ENCODE measurements around the gene NBPF3.
A peak's percentile ranks its signal among the peaks of the same experiment; 100 is the strongest.
"Not testable (repeated sequence)": the region's sequence is repeated elsewhere in the genome, so short reads cannot be mapped to it uniquely, and the experiment has no call there.

The NBPF3 gene

DNA sequence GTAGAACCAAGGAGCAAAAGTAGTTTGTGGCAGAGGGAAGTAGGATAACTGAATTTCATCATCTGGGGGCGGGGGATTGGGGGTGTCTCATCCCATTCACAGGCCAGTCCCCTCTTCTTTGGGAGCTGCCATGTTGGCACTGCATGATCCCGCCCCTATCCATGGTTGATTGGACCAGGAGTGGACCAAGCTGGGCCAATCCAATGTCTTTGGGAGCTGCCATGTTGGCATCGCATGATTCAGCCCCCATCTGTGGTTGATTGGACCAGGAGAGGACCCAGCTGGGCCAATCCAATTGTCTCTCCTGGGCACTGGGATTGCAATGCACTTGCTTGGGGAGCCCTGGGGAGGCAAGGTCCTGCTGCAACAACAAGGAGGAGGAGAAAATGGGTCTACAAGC, 56.9 kb downstream of the NBPF3 start:
- DNase-seq = no peak

DNA sequence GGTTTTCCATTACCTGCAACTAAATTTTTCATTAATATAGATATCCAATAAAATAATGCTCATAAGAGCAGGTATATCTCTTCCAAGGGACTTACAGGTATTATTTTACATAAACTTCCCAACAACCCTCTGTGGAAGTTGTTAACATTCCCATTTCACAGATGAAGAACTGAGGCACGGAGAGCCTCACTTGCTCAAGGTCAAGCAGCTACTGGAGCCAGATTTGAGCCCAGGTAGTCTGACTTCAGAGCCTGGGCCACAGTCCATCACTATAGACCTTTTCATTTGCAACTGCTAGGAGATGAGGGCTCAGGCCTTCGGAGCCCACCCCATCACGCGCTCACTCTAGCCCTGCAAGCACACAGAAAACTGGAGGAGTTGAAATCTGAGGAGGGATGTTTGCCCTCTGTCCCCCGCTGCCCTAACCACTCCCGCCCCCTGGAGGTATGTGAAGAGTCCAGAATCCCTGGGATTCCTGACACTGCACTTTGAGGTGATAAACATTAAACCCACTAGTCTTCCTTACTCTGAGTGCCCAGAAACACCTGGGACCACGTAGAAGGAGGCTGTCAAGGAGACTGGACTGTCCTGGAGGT, 57.6 kb downstream of the NBPF3 start:
- DNase-seq = no peak

DNA sequence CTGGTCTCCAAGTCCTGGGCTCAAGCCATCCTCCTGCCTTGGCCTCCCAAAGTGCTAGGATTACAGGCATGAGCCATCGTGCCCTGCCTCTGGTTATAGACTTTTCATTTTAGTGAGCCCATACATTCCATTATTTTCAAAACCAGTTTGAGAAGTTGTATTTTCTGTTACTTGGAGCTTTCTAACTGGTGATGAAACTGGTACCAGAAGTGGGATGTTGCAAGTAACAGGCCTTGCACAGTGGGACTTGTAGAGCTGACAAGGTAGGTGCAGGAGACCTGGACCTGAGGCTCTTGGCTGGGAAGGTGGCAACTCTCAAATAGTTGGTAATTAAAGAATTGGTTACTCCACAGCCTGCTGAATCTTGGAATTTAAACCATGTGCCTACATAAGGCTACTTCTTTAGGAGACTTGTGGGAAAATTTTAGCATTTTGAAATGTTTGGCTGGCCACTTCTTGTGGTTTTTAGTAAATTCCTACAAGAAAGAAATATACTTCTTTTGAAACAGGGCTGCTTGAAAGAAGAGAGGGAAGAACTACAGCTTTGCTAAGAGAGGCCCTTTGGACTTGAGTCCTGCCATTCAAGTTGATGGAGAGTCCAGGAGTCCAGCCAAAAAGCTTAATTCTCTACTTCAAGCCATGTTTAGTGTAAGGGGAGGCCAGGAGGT, 59.5 kb downstream of the NBPF3 start:
- no peak for DNase-seq

DNA sequence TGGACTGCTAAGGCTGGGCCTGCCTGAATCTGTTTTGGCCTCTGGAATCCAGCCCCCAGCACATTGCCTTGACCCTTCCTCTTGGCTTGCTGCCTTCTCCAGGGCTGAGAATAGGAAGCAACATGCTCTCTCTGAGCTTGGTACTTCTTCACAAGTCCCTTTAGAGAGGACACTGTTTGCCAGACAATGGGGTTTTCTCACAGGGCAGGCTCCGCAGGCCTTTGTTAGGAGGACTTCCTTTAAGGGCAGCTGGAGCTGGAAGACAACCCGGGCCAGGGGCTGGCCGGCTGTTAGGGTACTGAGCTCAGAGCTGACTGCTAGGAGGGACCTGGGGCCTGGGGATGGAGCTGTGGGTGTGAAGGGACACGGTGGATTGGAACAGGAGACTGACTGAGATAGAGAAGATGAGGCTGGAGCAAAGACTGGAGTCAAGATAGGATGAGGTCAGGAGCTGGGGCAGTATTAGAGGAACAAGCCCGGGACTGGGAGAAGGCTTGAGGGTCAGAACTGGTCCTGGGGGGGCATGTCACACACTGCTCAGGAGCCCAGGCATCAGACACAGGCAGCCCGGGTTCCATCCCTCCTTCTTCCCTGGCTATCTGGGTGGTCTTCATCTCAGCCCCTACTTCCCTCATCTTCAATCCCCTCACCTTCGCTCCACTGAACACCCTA, 63.9 kb downstream of the NBPF3 start:
- no peak for DNase-seq

DNA sequence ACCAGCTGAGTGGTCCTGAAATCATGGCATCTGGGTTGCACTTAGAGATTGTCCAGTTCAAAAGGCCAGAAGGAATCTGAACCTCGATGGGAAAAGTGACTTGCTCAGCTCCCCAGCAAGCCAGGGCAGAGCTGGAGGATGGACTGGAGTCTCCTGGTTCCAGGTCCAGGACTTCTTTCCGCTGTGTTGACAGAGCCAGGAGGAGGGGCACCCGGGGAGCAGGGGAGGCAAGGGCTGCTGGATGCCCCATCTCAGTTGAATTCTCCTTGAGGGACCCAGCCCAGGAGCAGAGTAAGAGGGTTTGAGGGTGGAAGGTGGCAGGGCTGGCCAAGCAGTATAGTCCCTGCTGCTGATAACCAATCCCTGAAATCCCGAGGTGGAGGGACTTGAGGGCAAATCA, 66.9 kb downstream of the NBPF3 start:
- no peak for DNase-seq

DNA sequence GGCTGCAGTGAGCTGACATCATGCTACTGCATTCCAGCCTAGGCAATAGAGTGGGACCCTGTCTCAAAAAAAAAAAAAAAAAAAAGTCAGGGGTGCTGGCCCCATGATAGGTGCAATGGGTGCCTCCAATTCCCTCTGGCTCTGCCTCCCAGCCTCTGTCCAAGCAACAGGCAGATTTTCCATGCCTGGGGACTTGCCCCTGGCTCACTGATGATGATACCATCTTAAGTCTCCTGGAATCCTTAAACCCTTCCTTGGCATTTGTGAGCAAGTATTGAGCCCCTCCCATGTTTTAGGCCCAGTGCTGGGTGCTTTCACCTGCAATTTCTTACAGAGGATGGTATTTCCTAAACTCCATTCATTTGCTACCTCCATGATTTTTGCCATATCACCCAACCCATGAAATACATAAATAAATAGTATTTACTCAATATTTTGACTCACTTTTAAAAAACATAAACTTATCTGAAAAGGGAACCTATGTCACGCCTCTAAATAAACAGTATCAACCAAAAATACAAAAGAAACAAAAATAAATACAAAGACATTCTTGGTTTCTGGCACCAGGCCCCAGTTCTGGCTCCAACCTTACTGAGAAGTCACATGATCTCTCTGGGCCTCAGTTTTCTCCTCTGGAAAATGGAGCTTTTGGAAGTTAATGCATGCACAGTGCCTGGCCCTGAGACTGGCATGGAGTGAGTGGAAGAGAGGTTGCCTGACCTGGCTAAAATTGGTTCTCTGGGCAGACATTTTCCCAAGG, 67.8 kb downstream of the NBPF3 start:
- no peak for DNase-seq

DNA sequence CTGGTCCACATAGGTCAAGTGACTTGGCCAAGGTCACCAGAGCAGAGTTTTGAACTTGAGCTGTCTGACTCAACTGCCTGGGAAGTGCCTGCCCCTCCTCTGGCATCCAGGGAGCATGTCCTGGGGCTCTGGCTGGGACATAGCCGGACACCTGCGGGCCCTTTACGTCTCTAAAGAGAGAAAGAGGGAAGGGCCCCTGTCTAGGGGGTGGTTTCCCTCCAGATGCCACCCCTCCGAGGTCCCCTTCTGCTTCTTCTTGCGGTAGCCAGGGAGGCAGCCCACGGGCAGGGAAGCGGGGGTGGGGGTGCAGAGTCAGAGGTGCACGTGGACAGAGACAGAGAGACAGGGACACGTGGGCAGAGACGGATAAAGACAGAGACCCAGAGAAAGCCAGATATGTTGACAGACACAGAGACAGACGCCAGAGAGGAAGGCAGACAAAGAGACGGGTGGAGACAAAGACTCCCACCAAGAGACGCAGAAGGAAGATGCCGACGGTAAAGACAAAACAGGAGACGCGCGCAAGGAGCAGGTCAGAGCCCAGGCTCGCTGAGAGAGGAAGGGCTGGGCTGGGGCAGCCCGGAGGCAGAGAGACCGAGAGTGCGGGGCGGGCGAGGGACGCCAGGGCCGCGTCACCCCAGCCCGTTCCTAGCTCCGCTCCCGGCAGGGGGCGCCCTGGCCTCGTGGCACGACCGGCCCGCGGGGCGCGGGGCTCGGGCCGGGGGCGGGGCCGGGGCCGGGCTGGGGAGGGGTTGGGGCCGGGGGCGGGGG, 68.8 kb downstream of the NBPF3 start:
- DNase-seq = no peak

DNA sequence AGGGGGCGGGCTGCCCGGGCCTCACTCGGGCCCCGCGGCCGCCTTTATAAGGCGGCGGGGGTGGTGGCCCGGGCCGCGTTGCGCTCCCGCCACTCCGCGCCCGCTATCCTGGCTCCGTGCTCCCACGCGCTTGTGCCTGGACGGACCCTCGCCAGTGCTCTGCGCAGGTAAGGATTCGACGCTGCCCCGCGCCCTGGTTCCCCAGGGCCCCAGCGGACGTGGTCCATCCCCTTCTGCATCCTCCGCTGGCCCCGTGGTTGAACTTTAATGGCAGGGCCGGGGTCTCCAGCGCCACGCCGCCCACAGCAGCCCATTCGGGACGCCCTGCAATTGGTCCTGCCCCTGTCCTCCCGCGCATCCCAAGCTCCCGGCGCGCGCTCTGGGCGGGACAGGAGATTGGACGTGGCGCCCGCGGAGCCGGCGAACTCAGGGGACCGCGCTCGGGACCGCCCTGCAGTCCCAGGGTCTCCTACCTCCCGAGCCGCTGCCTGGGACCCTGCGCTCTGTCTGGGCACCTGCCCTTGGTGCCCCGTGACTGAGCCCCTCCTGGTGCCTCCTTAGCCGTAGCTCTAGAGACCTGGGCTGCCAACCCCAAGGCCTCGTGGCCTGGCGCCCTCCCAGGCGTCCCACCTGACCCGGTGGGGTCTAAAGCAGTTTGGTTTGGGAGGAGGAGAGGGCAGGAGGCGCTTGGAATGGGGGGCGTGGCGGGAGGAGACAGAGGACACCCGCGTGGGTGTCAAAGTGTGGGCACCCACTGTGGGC, 69.6 kb downstream of the NBPF3 start, which contains the start of gene ALPL:
Gene ALPL (plus strand): TSS at position 73 of the 762 bp plus-strand sequence. CDS start 44,659 bp downstream, outside the sequence.
- no peak for DNase-seq

DNA sequence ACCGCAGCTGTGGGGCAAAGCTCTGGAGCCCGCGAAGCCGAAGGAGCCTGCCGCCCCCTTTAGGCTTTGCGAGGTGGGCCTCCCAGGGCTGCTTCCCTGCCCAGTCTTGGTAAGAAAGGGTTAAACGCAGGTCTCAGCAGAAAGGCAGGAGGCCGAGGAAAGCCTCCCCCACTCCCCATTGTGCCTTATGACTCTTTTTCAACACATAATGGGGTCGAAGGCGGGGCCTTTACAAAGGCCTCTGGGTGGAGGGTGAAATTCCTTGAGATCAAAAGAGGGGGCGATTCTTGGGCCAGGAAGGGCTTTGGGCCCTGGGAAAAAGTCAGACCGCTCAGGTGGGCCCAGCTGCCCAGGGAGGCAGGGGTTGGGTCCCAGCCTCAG, 70.2 kb downstream of the NBPF3 start:
- DNase-seq = no peak

DNA sequence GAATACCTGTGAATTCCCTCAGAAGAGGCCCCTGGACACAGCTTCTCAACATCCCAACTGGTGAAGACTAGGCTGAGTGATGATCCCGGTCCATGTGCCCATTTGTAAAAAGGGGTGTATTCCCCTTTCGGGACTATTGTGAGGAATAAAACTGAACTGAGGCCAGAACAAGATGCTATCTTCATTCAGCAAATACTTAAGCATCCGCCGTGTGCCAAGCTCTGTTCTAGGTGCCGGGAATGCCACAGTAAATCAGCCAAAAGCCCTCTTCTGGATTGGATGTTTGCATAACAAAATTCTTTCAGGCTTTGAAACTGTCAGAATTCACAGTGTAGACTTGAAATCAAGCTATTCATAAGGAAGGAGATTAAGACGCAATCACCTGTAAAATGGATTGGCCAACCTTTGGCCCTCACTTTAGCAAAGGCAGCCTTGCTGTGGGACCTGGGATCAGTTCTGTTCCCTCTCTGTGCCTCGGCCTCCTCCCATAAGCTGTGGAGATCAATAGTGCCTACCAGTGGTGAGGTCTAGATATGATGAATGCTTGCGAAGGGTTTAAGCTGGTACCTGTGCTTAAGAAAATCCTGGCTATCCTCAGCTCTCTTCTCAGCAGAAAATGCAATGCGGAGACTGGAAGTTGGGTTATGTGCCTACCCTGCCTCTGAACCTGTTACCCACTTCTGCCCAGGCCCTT, 71.1 kb downstream of the NBPF3 start:
- DNase-seq = no peak

DNA sequence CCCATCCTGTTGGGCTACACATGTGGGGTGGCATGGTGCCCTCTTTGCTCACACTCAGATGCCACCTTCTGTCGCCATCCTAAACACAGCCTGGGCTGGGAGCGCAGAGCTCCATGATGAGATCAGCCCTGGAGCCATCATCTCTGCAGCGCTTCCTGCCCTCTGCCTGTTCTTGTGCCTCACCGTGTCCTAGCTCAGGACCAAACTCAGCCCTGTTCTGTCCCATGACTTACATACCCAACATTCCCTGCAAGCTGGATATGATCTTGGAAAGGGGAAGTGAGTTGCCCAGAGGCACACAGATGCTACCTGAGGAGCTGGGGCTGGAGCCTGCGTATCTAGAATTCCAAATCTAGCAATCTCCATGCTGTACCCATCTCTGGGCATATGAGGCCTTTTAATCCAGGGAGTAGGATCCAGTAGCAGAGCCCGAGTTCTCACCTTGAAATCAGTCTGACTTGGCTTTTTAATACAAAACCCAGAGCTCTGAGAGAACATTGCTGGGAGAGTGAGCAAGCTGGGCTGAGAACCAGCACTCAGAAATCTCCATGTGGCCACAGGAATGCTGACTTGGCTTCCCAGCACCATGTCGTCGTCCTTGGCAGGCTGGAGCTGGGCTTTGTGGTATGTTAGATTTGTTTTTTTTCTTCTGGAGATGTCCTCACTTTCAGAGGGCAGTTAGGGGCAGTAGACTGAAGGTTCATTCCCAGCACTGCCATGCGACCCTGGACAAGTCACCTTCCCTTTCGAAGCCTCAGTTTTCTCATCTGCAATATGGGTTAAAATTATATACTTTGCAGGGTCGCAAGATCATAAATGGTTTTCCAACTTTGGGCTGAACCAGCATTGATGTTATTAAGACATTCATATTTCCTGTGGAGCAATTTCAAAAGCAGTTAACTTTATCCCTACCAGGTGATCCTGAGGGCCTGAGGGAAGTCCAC, 71.9 kb downstream of the NBPF3 start:
- DNase-seq = no peak

DNA sequence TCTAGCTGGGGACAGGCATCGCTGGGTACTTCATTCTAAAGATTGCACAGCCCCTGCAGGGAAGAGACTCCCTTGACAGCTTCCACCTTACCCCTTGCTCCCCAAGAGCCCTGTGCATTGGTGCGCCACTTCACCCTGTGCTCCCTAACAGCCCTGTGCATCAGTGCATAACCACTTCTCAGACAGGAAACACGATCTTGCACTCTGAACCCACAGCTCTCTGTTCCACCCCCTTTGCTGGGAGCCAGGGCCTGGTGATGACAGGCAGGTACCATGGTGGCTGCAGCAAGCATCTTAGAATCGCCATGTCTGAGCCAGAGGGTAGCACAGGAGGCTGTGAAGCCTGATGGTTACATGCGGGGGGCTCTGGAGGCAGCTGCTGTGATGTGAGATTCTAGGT, 74.3 kb downstream of the NBPF3 start:
- DNase-seq = no peak

DNA sequence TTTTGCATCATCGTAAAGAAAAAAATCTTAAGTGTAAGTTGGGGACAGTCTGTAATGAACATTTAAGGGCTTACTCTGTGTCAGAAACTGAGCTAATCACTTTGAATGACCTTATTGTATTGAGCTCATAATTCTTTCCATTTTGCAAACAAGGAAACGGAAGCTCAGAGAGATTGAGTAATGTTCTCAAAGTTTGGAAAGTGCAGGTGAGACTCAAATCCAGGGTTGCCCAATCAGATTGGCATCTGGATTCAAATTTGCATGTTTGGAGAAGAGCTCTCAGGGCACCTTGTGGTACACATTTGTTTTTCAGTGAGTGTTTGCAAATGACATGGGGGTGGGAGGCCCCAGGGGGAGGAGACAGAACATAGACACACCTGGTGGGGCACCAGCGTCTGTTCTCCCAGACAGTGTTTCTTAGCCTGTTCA, 77.2 kb downstream of the NBPF3 start:
- no peak for DNase-seq

DNA sequence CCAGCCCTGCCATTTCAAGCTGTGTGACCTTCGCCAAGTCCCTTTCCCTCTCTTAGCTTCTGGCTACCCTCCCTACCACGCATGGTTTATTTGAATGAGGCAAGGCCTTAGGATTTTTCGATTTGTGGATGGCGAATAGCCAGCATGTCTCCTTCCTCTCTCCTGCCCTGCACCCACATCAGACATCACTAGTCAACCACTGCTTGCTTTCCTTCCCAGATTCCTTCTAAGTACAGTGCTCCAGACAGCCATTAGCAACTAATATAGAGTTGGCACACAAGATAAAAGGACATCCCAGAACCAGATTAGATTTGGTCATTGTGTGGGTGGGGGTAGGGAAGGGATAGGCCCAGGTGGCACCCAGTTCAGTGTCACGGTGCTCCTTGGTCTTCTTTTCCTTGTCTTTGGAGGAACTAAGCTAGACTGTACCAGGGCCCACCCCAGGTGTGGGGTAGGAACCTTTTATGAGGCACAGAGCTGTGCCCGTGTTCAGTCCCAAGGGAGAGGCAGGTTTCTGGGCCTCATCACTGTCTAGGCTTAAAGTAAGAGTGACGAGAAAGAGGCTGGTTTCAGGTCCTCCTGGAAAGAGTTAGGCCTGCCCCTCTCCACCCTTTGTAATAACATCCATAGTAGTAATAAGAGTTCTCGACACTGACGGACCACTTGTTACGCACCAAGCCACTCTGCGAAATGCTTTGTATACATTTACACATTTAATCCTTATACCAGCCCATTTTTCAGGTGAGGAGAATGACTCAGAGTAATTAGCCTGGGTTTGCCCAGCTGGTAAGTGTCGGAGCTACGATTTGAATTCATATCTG, 77.9 kb downstream of the NBPF3 start:
- no peak for DNase-seq

DNA sequence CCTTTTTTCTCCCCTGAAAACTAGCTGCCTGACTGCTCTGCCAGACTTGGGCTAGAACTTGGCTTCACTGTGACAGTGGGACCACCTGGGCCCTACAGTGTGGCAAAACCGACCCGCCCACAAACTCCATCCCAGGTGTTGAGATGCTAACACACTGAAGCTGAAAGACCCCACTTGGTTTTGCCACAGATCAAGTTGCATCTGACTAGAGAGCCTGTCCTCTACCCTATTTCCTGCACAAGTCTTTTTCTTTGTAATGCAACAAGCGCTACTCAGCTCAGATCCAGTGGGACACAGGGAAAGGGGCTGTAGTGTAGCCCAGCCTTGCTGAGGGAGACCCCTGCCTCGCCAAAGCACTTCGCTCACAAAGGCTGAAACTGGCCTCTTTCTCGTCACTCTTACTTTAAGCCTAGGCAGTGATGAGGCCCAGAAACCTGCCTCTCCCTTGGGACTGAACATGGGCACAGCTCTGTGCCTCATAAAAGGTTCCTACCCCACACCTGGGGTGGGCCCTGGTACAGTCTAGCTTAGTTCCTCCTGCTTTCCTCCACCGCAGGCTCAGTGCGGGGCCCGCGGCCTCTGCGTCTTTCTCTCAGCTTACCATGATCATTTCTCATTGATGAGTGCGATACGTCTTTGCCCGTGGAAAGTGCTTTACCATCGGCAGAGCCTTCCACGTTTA, 79.0 kb downstream of the NBPF3 start:
- no peak for DNase-seq

DNA sequence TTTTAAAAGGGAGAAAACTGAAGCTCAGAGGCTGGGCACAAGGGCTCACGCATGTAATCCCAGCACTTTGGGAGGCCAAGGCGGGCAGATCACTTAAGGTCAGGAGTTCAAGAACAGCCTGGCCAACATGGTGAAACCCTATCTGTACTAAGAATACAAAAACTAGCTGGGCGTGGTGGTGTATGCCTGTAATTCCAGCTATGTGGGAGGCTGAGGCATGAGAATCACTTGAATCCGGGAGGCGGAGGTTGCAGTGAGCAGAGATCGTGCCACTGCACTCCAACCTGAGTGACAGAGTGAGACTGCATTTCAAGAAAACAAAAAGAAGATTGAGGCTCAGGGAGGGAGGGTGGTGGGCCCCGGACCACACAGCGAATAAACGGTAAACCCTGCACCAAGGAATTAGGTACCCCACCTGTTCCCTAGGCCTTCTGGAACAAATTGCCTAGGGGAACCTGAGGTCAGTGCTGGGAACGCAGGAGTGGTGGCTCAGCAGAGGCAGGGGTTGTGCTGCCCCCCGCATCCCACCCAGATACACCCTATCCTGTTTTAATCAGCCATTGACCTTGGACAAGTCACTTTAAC, 79.6 kb downstream of the NBPF3 start:
- not testable (repeated sequence) for DNase-seq

DNA sequence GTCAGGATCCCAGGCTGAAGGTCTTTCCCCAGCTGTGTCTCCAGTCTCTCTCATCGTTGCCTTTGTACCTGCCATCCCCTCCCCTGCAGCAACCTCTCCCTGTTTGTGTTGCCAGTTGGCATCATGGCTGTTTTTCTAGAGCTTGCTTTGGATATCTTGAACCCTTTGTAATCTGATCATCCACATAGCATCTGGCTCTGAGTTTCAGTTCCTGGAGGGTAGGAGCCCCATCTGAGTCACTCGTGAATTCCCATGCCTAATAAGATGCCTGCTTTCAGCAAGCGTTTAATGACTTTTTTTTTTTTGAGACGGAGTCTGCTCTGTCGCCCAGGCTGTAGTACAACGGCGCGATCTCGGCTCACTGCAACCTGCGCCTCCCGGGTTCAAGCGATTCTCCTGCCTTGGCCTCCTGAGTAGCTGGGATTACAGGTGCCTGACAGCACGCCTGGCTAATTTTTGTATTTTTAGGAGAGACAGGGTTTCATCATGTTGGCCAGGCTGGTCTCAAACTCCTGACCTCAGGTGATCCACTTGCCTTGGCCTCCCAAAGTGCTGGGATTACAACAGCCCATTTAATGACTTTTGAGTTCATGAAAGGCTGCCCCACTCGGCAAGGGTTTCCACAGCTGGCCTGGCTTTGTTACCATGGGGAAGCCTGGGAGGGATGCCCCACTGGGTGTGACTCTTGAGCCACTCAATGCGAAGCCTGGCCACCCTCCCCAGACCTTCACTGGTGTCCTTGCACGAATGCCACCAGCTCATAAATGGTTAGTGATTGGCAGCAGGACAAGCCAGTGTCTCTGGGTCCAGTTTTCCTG, 81.2 kb downstream of the NBPF3 start:
- DNase-seq = peak; percentile 65

Measured in DMS 273 treated with DMSO at 0.1 percent for 48 hours (cell line).